Measurements from ENCODE around the gene TRIOBP.
A peak's percentile ranks its signal among the peaks of the same experiment; 100 is the strongest.

Gene TRIOBP

GRCh38 chr22:37805810-37806277 is 109.0 kb downstream of the TRIOBP start:
- no peak for DNase-seq
- Histone ChIP-seq H3K27me3 (ENCODE audit: insufficient read depth, low read depth, severe bottlenecking) (peaks cover 8% of the 10 kb centered on the region), H3K36me3 (no peaks in the 10 kb centered on the region), H3K4me3 (ENCODE audit: low read depth, low read length) (peak overlapping the region; percentile 53), H3K27ac (no peak overlapping the region; the same call in 1 of the 2 replicates), H3K9me3 (ENCODE audit: severe bottlenecking) (no peaks in the 10 kb centered on the region)
- no peak for TF ChIP-seq CTCF (IDR thresholded peaks at IDR 0.05; ENCODE audit: low read depth, low read length)

- DNase-seq, result no peak
- Histone ChIP-seq H3K36me3 (no peaks in the 10 kb centered on the region), H3K9me3 (ENCODE audit: severe bottlenecking) (no peaks in the 10 kb centered on the region), H3K27ac (no peak overlapping the region), H3K4me3 (ENCODE audit: low read depth, low read length) (peak overlapping the region; percentile 53), H3K27me3 (ENCODE audit: insufficient read depth, low read depth, severe bottlenecking) (peaks cover 8% of the 10 kb centered on the region)
- no peak for TF ChIP-seq CTCF (IDR thresholded peaks at IDR 0.05; ENCODE audit: low read depth, low read length)
Observed at GRCh38 chr22:37806409-37807333, 109.8 kb downstream of the TRIOBP start.

- TF ChIP-seq CTCF (IDR thresholded peaks at IDR 0.05; ENCODE audit: low read depth, low read length), result no peak
- H3K27ac ChIP-seq, result no peak within 1 kb of the TSS
- peak; percentile 96 for DNase-seq
- H3K9me3 ChIP-seq (ENCODE audit: severe bottlenecking), result no peaks in the 10 kb centered on the region
- H3K27me3 ChIP-seq (ENCODE audit: insufficient read depth, low read depth, severe bottlenecking), result peaks cover 8% of the 10 kb centered on the region
- no peaks in the 10 kb centered on the region for H3K36me3 ChIP-seq
- peak within 1 kb of the TSS; percentile 53 for H3K4me3 ChIP-seq (ENCODE audit: low read depth, low read length)
Observed at GRCh38 chr22:37807410-37808293, 110.8 kb downstream of the TRIOBP start, which contains the start of gene GCAT. TSS of gene GCAT (plus strand) at chr22:37807934. CDS start at chr22:37807968, 34 bp downstream.

GRCh38 chr22:37808294-37808657 is 111.4 kb downstream of the TRIOBP start:
- peaks cover 8% of the 10 kb centered on the region for H3K27me3 ChIP-seq (ENCODE audit: insufficient read depth, low read depth, severe bottlenecking)
- peak overlapping the region; percentile 53 for H3K4me3 ChIP-seq (ENCODE audit: low read depth, low read length)
- no peak overlapping the region for H3K27ac ChIP-seq
- no peak for DNase-seq
- no peak for TF ChIP-seq CTCF (IDR thresholded peaks at IDR 0.05; ENCODE audit: low read depth, low read length)
- H3K9me3 ChIP-seq (ENCODE audit: severe bottlenecking), result no peaks in the 10 kb centered on the region
- no peaks in the 10 kb centered on the region for H3K36me3 ChIP-seq

GRCh38 chr22:37809672-37810333 is 113.0 kb downstream of the TRIOBP start:
- Histone ChIP-seq H3K9me3 (ENCODE audit: severe bottlenecking) (no peaks in the 10 kb centered on the region), H3K27ac (no peak overlapping the region), H3K4me3 (ENCODE audit: low read depth, low read length) (no peak overlapping the region), H3K36me3 (no peaks in the 10 kb centered on the region), H3K27me3 (ENCODE audit: insufficient read depth, low read depth, severe bottlenecking) (peaks cover 8% of the 10 kb centered on the region)
- TF ChIP-seq CTCF (IDR thresholded peaks at IDR 0.05; ENCODE audit: low read depth, low read length), result no peak
- DNase-seq, result no peak

All from WERI-Rb-1 (cell line).